Heart left ventricle (tissue), 13 donors: ENCODE measurements around the gene NEUROD2.

Experiments used
- POLR2A ChIP-seq, 2 donors: fragments of 450-650 bp; IDR thresholded peaks; one replicate each; pipeline ENCODE4 v1.6.1; 2017; ENCODE audit warnings: antibody characterized with exemption in 2 of 2, mild to moderate bottlenecking in 2 of 2, moderate library complexity in 2 of 2
- TF ChIP-seq, protein P1 (sequence below), 12 donors: fragments of 200-600 bp; sonication (generic) in 4 of 12; IDR thresholded peaks; one replicate each; pipeline versions ENCODE4 v1.5.0 to v1.8.0; 2018 to 2022; ENCODE audit warnings: antibody characterized with exemption in 12 of 12, mild to moderate bottlenecking in 5 of 12
- donor health status: ischemic (EF 13 %, LVEDD 7.1; RV severe dilation, severe dysfunction).
- donor health status: DM: no; HTN: yes; CAD: no.
- donor health status: DM: no; HTN: no; CAD: no.
- donor health status: ischemic (EF 25% LVEDD 6.9; RV normal size, moderate dysfunction).
- donor health status: ischemic (EF 25% LVEDD 5.7; RV mildly dilated, moderate dysfunction).
- donor health status: ischemic (EF 35%, LVEDD 5.7; RV mildly dilated, moderate dysfunction).
- donor health status: nonischemic (EF 11% LVEDD 7.7; RV severe dilation, severe dysfunction).
- donor health status: DM: yes; HTN: yes; CAD: no.
- donor health status: PGD.
- donor health status: ischemic (EF 29% LVEDD 5.4; RV normal size, mild dysfunction).
- donor health status: nonischemic (EF 23%, LVEDD 6.1; RV moderate dilation, normal function).

DNA sequence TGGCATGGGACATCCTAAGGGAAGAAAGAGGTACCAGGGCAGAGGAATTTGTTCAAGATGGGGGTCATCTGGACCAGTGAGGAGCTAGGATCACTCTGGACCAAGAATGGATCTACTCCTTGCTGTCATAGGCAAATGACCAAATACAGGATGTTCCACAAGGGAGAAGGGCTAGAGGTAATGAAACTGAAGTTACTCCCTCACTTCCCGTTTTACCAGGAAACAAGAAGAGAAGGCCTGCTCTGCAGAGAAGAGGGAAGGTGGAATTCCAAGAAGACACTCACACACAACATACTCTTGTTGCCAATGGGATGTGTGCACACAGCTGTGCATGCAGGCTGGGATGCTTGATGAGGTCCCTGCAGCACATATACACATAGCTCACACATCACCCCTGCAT lies 38.6 kb downstream of the NEUROD2 start:
- no peak for TF ChIP-seq POLR2A (IDR thresholded peaks at IDR 0.05)
- TF ChIP-seq, protein P1, sequence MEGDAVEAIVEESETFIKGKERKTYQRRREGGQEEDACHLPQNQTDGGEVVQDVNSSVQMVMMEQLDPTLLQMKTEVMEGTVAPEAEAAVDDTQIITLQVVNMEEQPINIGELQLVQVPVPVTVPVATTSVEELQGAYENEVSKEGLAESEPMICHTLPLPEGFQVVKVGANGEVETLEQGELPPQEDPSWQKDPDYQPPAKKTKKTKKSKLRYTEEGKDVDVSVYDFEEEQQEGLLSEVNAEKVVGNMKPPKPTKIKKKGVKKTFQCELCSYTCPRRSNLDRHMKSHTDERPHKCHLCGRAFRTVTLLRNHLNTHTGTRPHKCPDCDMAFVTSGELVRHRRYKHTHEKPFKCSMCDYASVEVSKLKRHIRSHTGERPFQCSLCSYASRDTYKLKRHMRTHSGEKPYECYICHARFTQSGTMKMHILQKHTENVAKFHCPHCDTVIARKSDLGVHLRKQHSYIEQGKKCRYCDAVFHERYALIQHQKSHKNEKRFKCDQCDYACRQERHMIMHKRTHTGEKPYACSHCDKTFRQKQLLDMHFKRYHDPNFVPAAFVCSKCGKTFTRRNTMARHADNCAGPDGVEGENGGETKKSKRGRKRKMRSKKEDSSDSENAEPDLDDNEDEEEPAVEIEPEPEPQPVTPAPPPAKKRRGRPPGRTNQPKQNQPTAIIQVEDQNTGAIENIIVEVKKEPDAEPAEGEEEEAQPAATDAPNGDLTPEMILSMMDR (IDR thresholded peaks at IDR 0.05): no peak
